Measurements from ENCODE around the gene RAB1A. TPM values are rescaled to one million over a fixed set of nuclear protein-coding genes. Genes with fewer than 3 reads are reported as not detected.

The RAB1A gene
- total RNA-seq, 1 donor from 2014 or later, result 89.9 TPM

GRCh38 chr2:65116645-65117044 lies 13.3 kb downstream of the RAB1A start:
- Histone ChIP-seq H3K4me3 (ENCODE audit: low read depth, low read length) (no peak overlapping the region), H3K27me3 (ENCODE audit: control insufficient read depth, insufficient read depth, low read length) (no peaks in the 10 kb centered on the region), H3K36me3 (ENCODE audit: control insufficient read depth, insufficient read depth, low read length) (no peaks in the 10 kb centered on the region)
- TF ChIP-seq CTCF (IDR thresholded peaks at IDR 0.05; ENCODE audit: insufficient read depth, low read length, poor library complexity, severe bottlenecking), result no peak
- no peak for DNase-seq (ENCODE audit: low read depth)

GRCh38 chr2:65114921-65115320 lies 15.0 kb downstream of the RAB1A start:
- H3K27me3 ChIP-seq (ENCODE audit: control insufficient read depth, insufficient read depth, low read length), result no peaks in the 10 kb centered on the region
- no peak for TF ChIP-seq CTCF (IDR thresholded peaks at IDR 0.05; ENCODE audit: insufficient read depth, low read length, poor library complexity, severe bottlenecking)

GRCh38 chr2:65113816-65114215 lies 16.1 kb downstream of the RAB1A start:
- H3K4me3 ChIP-seq (ENCODE audit: low read depth, low read length), result no peak overlapping the region
- no peaks in the 10 kb centered on the region for H3K27me3 ChIP-seq (ENCODE audit: control insufficient read depth, insufficient read depth, low read length)
- H3K36me3 ChIP-seq (ENCODE audit: control insufficient read depth, insufficient read depth, low read length), result no peaks in the 10 kb centered on the region
- DNase-seq (ENCODE audit: low read depth), result no peak
- TF ChIP-seq CTCF (IDR thresholded peaks at IDR 0.05; ENCODE audit: insufficient read depth, low read length, poor library complexity, severe bottlenecking), result no peak

More at GRCh38 chr2:65114921-65115320, 15.0 kb downstream of the RAB1A start:
- DNase-seq (ENCODE audit: low read depth), result no peak
- Histone ChIP-seq H3K36me3 (ENCODE audit: control insufficient read depth, insufficient read depth, low read length) (no peaks in the 10 kb centered on the region), H3K4me3 (ENCODE audit: low read depth, low read length) (no peak overlapping the region)

GRCh38 chr2:65113229-65113628 lies 16.7 kb downstream of the RAB1A start:
- no peak for TF ChIP-seq CTCF (IDR thresholded peaks at IDR 0.05; ENCODE audit: insufficient read depth, low read length, poor library complexity, severe bottlenecking)
- no peak overlapping the region for H3K4me3 ChIP-seq (ENCODE audit: low read depth, low read length)
- no peaks in the 10 kb centered on the region for H3K36me3 ChIP-seq (ENCODE audit: control insufficient read depth, insufficient read depth, low read length)

GRCh38 chr2:65112633-65113032 lies 17.3 kb downstream of the RAB1A start:
- no peaks in the 10 kb centered on the region for H3K36me3 ChIP-seq (ENCODE audit: control insufficient read depth, insufficient read depth, low read length)
- no peaks in the 10 kb centered on the region for H3K27me3 ChIP-seq (ENCODE audit: control insufficient read depth, insufficient read depth, low read length)
- no peak overlapping the region for H3K4me3 ChIP-seq (ENCODE audit: low read depth, low read length)
- DNase-seq (ENCODE audit: low read depth), result no peak
- no peak for TF ChIP-seq CTCF (IDR thresholded peaks at IDR 0.05; ENCODE audit: insufficient read depth, low read length, poor library complexity, severe bottlenecking)

More at GRCh38 chr2:65113229-65113628, 16.7 kb downstream of the RAB1A start:
- no peaks in the 10 kb centered on the region for H3K27me3 ChIP-seq (ENCODE audit: control insufficient read depth, insufficient read depth, low read length)
- DNase-seq (ENCODE audit: low read depth), result no peak

GRCh38 chr2:65108780-65109179 lies 21.1 kb downstream of the RAB1A start:
- Histone ChIP-seq H3K27me3 (ENCODE audit: control insufficient read depth, insufficient read depth, low read length) (no peaks in the 10 kb centered on the region), H3K36me3 (ENCODE audit: control insufficient read depth, insufficient read depth, low read length) (no peaks in the 10 kb centered on the region), H3K4me3 (ENCODE audit: low read depth, low read length) (no peak overlapping the region)
- no peak for DNase-seq (ENCODE audit: low read depth)
- TF ChIP-seq CTCF (IDR thresholded peaks at IDR 0.05; ENCODE audit: insufficient read depth, low read length, poor library complexity, severe bottlenecking), result no peak
